HUDEP-2 (cell line): ENCODE measurements around the gene ZBTB40.

ENCODE experiments used
- DNase-seq, 76 experiments: peaks; one replicate each; lab custom pipeline; 2025; ENCODE audit not compliant: unreplicated experiment in 76 of 76; lab: John Stamatoyannopoulos, UW

ZBTB40 gene

GRCh38 chr1:22451702-22452480 is at the start of gene ZBTB40:
Gene ZBTB40 (plus strand): TSS chr1:22451851. CDS start chr1:22489949, 38,098 bp downstream.
- DNase-seq: peak in 75 of 76 experiments; percentile 24 to 95 (median 89)

GRCh38 chr1:22402356-22403053 is 49.1 kb upstream of the ZBTB40 start:
- DNase-seq: no peak

GRCh38 chr1:22404486-22404885 is 47.2 kb upstream of the ZBTB40 start:
- DNase-seq: no peak

- no peak for DNase-seq
Observed at GRCh38 chr1:22406722-22407495, 44.7 kb upstream of the ZBTB40 start.

DNA sequence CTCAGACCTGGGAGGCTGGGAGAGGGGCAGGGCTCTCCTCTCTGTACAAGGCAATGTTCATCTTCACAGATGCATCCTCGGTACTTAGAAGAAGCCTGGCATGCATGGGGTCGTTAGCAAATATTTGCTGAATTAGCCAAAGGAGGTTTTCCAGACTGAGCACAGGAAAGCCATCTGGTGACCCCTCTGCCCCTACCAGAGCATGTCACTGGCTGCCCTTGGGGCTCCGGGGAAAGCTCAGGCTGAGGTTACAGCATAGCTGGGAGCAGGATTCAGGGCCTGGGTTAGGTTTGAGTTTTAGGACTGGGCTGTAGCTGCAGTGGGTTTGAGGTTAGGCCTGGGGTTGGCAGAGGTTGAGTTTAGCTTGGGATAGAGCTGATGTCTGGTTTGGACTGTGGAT is 43.4 kb upstream of the ZBTB40 start:
- no peak for DNase-seq

- no peak for DNase-seq
Observed at GRCh38 chr1:22410401-22410800, 41.2 kb upstream of the ZBTB40 start.

- DNase-seq: no peak
Observed at GRCh38 chr1:22410928-22411495, 40.6 kb upstream of the ZBTB40 start.

DNA sequence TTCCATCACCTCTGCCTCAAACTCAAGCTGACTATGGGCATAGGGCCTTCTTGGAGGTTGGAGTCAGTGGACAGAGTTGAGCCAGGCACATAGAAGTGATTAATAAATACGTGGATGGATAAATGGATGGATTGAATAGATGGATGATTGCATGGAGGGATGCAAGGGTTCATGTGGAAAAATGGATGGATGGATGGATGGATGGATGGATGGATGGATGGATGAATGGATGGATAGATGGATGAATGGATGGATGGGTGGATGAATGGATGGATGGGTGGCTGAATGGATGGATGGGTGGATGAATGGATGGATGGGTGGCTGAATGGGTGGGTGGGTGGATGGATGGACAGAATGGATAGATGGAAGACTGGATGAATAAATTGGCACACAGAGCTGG is 40.1 kb upstream of the ZBTB40 start:
- no peak for DNase-seq

DNA sequence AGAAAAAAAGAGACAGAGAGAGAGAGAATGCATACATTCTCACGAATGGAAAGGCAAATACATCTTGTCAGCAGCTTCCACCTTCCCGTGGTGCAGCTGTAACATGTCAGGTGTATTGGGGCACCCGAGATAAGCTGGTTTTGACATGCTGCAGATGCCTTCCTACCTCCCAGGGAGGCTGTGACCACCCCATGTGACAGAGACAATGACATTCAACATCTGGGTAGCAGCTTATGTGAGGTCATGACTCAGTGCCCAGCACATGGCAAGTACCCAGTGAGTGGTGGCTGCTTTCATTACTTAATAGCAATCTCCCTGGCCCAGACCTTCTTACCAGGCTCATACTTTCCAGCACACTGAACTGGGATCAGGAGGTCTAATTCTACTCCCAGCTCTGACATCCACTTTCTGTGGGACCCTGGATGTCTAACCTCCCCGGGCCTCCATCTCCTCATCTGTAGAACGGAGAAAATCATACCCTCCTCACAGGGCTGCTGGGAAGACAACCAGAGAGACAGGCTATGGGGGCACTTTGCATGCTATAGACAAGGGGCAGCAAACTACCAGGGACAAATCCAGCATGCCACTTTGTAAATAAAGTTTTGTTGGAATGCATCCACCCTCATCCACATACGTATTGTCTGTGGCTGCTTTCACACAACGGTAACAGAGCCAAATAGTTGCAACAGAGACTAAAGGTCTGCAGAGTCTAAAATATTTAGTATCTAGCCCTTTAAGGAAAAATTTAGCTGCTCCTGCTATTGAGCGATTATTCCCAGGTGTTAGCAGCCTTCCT is 38.5 kb upstream of the ZBTB40 start:
- no peak for DNase-seq

DNA sequence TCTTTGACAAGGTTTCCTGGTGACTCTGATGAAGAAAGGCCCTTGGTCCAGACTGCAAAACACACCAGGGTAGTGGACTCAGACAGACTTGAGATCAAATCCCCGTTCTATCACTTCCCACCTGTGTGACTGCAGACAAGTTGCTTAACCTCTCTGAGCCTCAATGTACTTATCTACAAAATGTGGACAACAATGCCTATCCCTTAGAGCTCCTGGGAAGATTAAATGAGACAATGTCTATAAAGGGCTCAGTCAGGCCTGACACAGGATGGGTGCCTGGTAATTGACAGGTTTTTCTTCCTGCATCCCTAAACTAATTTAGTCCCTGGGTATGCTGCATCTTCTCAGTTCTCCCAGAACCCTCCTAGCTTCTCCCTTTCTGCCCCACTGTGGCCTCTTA is 37.9 kb upstream of the ZBTB40 start:
- DNase-seq: no peak

DNA sequence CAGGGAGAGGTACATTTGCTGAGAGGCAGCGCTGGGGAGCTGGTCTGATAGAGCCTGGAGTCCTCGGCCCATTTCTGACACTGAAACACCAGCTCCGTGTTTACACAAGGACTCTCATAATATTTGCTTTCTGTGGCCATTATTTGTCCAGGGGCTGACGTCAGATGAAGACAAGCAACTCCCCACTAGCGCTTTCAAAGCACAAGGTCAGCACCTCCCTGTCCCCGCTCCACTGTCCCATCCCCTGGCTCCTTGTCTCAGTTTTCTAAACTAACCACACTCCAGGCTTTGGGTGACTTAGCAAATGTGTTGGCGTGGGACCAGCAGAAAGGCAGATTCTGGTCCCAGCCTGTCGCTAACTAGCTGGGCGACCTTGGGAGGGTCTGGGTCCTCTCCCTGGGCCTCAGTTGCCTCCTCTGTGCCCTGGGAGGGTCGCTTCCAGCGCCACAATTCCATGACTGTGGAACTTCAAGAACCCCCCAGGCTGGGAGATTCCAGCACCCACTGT is 37.4 kb upstream of the ZBTB40 start:
- no peak for DNase-seq

GRCh38 chr1:22415489-22415888 is 36.2 kb upstream of the ZBTB40 start:
- DNase-seq: no peak

GRCh38 chr1:22416555-22417454 is 34.8 kb upstream of the ZBTB40 start:
- peak in 63 of 76 experiments; percentile 3 to 77 (median 38) for DNase-seq

DNA sequence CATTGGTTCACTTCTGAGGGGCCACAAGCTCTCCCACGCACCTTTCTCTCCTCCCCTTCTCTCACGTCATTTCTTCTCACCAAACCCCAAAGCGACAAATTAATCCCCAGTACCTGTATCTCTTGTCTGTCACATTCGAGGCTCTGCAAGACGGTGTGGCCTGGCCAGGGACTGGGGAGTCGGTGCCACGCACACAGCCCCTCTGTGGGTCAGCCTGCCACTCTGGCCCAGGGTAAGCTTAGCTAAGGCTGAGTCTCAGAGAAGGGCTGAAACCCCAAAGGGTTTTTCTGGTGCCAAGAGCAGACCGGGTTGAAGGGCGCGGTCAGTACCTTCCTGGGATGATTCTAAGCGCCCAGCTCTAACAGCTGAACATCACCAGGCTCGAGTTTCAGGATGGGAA is 34.2 kb upstream of the ZBTB40 start:
- no peak for DNase-seq

- no peak for DNase-seq
Observed at GRCh38 chr1:22418312-22418711, 33.3 kb upstream of the ZBTB40 start.

- no peak for DNase-seq
Observed at GRCh38 chr1:22418933-22419382, 32.7 kb upstream of the ZBTB40 start.

GRCh38 chr1:22420455-22421053 is 31.1 kb upstream of the ZBTB40 start:
- peak in 68 of 76 experiments; percentile 6 to 84 (median 52) for DNase-seq

DNA sequence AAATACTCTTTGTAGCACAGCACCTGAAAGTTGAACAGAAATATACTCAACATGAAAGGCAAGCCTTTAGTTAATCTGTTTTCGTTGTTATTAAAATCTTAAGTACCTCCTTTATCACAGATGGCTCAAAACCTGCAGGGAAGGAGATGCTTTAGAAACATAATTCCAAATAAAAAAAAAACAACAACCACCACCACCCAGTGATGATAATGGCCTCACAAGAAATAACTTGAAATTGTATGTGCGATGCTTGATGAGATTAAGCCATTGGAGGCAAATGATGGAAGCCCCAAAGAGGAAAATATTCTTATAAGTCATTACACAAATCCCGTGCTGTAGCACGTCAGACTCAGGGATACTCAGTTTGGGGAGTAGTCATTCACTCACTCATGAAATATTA is 24.9 kb upstream of the ZBTB40 start:
- no peak for DNase-seq
